GM12878 (cell line): ENCODE data around the gene HOGA1. TPM values are rescaled to one million over a fixed set of nuclear protein-coding genes. Genes with fewer than 3 reads are reported as not detected.

Source experiments
- ATAC-seq: fragments of 200-7000 bp; cut with Tn5 transposase; 3 replicates; pipeline ENCODE4 v1.9.1; 2020; ENCODE audit warnings: mild to moderate bottlenecking, moderate library complexity
- BruUV-seq: library from RNA; stranded (reverse); fragments of 400-500 nt; replicated peaks from 2 replicates; lab custom pipeline; 2021; lab: Mats Ljungman, UMichigan
- CTCF ChIA-PET: fragments of 300-600 bp; sonication (Branson Sonifier 250); formaldehyde crosslinking; extraction: SDS; loops from one replicate; lab custom pipeline; 2021; ENCODE audit warnings: inconsistent platforms; lab: Yijun Ruan, JAX
- POLR2A ChIA-PET: fragments of 350-600 bp; formaldehyde crosslinking; extraction: SDS; loops from one replicate; lab custom pipeline; 2021; ENCODE audit warnings: inconsistent platforms; lab: Charles Lee
- RAD21 ChIA-PET: fragments of 300-600 bp; sonication (Branson Sonifier 250); formaldehyde crosslinking; loops from one replicate; lab custom pipeline; 2023; ENCODE audit warnings: antibody characterized with exemption; ENCODE audit not compliant: unreplicated experiment; lab: Charles Lee
- SMC1A ChIA-PET: fragments of 300-600 bp; sonication (Branson Sonifier 250); formaldehyde crosslinking; loops from one replicate; lab custom pipeline; 2023; ENCODE audit not compliant: unreplicated experiment, uncharacterized antibody; lab: Charles Lee
- DNase-seq: peaks from one replicate; pipeline ENCODE4 v3.0.0-alpha.2; 2011; ENCODE audit warnings: low read depth, low spot score
- FAIRE-seq: peaks from 3 replicates; lab custom pipeline; 2011; peaks lifted over from hg19 to GRCh38; lab: Jason Lieb, UNC
- H2AFZ ChIP-seq: 2 replicates; pipeline ENCODE4 v1.6.0; 2011; ENCODE audit warnings: low read depth, low read length, control low read depth; ENCODE audit not compliant: control insufficient read depth
- H3K27ac ChIP-seq: 2 replicates; pipeline ENCODE4 v1.5.1; 2011; ENCODE audit warnings: control low read depth; ENCODE audit not compliant: control insufficient read depth, insufficient read depth
- H3K27me3 ChIP-seq, 2 experiments: replicated peaks in 1 of 2; 2 replicates each; pipeline versions ENCODE4 v1.6.0 to v1.6.1; 2011; ENCODE audit warnings: low read length in 1 of 2; ENCODE audit not compliant: control insufficient read depth in 2 of 2, insufficient read depth in 2 of 2
- H3K36me3 ChIP-seq, 2 experiments: 2 replicates each; pipeline ENCODE4 v1.5.1; 2011; ENCODE audit warnings: low read length in 1 of 2; ENCODE audit not compliant: control insufficient read depth in 2 of 2, insufficient read depth in 2 of 2
- H3K4me1 ChIP-seq: 2 replicates; pipeline ENCODE4 v1.6.1; 2011; ENCODE audit warnings: mild to moderate bottlenecking, low read length, moderate library complexity, mixed read lengths; ENCODE audit not compliant: control insufficient read depth, insufficient read depth
- H3K4me2 ChIP-seq: 2 replicates; pipeline ENCODE4 v1.6.0; 2011; ENCODE audit warnings: control low read depth; ENCODE audit not compliant: control insufficient read depth, insufficient read depth
- H3K4me3 ChIP-seq: fragments of 200-600 bp; sonication (generic); 2 replicates; pipeline ENCODE4 v1.5.1; 2016
- H3K79me2 ChIP-seq: 2 replicates; pipeline ENCODE4 v1.6.0; 2011; ENCODE audit warnings: low read length; ENCODE audit not compliant: control insufficient read depth, insufficient read depth
- H3K9ac ChIP-seq: 2 replicates; pipeline ENCODE4 v1.8.0; 2011; ENCODE audit warnings: low read length, control low read depth, mixed read lengths; ENCODE audit not compliant: control insufficient read depth, insufficient read depth
- H3K9me3 ChIP-seq: replicated peaks from 3 replicates; pipeline ENCODE4 v1.5.1; 2011; ENCODE audit warnings: mild to moderate bottlenecking, low read length; ENCODE audit not compliant: control insufficient read depth, insufficient read depth
- H4K20me1 ChIP-seq: 2 replicates; pipeline ENCODE4 v1.6.0; 2011; ENCODE audit not compliant: control insufficient read depth, insufficient read depth
- BMI1 ChIP-seq: fragments of 450-650 bp; IDR thresholded peaks from 2 replicates; pipeline ENCODE4 v1.6.1; 2016; ENCODE audit warnings: mild to moderate bottlenecking, moderate library complexity, borderline replicate concordance
- CBX5 ChIP-seq: sonication (generic); IDR thresholded peaks from 2 replicates; pipeline ENCODE4 v1.6.1; 2016; ENCODE audit warnings: low read depth, moderate library complexity, mild to moderate bottlenecking, inconsistent platforms
- CEBPB ChIP-seq, 2 experiments: fragments of 150-350 bp in 1 of 2; IDR thresholded peaks; 2 replicates each; pipeline ENCODE4 v1.6.1; 2012 to 2014; ENCODE audit warnings: low read depth in 2 of 2, low read length in 2 of 2, borderline replicate concordance in 1 of 2, inconsistent platforms in 1 of 2
- FOXK2 ChIP-seq: fragments of 450-650 bp; IDR thresholded peaks from 2 replicates; pipeline ENCODE4 v1.6.1; 2017; ENCODE audit warnings: mild to moderate bottlenecking, moderate library complexity
- MXI1 ChIP-seq: fragments of 150-350 bp; IDR thresholded peaks from 2 replicates; pipeline ENCODE4 v1.6.1; 2011; ENCODE audit warnings: low read depth, mild to moderate bottlenecking, inconsistent platforms, low read length, improper control_type of control experiment
- NFIC ChIP-seq: IDR thresholded peaks from 2 replicates; pipeline ENCODE4 v1.6.1; 2012; ENCODE audit warnings: low read depth, mild to moderate bottlenecking, inconsistent platforms, low read length, moderate library complexity
- NFYB ChIP-seq: IDR thresholded peaks from 2 replicates; pipeline ENCODE4 v1.6.1; 2011; ENCODE audit warnings: low read depth, mild to moderate bottlenecking, low read length, improper control_type of control experiment, moderate library complexity; ENCODE audit not compliant: insufficient read depth
- RFX5 ChIP-seq: IDR thresholded peaks from 2 replicates; pipeline ENCODE4 v1.6.1; 2011; ENCODE audit warnings: low read depth, low read length, improper control_type of control experiment
- RUNX3 ChIP-seq: IDR thresholded peaks from 2 replicates; pipeline ENCODE4 v1.6.1; 2012; ENCODE audit warnings: low read length, inconsistent platforms
- SMAD1 ChIP-seq: fragments of 450-650 bp; IDR thresholded peaks from 2 replicates; pipeline ENCODE4 v1.6.1; 2018; ENCODE audit warnings: mild to moderate bottlenecking, low read depth; ENCODE audit not compliant: partially characterized antibody
- SMARCA5 ChIP-seq: fragments of 450-650 bp; IDR thresholded peaks from 2 replicates; pipeline ENCODE4 v1.6.1; 2017; ENCODE audit warnings: mild to moderate bottlenecking
- SUPT20H ChIP-seq: IDR thresholded peaks from 2 replicates; pipeline ENCODE4 v1.6.1; 2011; ENCODE audit warnings: low read depth, mild to moderate bottlenecking, low read length, moderate library complexity, borderline replicate concordance; ENCODE audit not compliant: control insufficient read depth
- USF1 ChIP-seq: IDR thresholded peaks from 2 replicates; pipeline ENCODE4 v1.6.1; 2011; ENCODE audit warnings: borderline replicate concordance, low read depth, mild to moderate bottlenecking, moderate library complexity, mixed read lengths, low read length; ENCODE audit not compliant: insufficient read depth; ENCODE audit errors: extremely low read length
- USF2 ChIP-seq: IDR thresholded peaks from 2 replicates; pipeline ENCODE4 v1.6.1; 2011; ENCODE audit warnings: low read depth, low read length, improper control_type of control experiment, borderline replicate concordance
- ZBTB40 ChIP-seq: fragments of 450-650 bp; IDR thresholded peaks from 2 replicates; pipeline ENCODE4 v1.6.1; 2016; ENCODE audit warnings: mild to moderate bottlenecking, moderate library complexity, borderline replicate concordance
- WGBS: methylation state at CpG from one replicate; pipeline ENCODE4 v1.1.6; 2016; ENCODE audit warnings: low lambda C conversion rate; ENCODE audit not compliant: insufficient replicate concordance, insufficient coverage; ENCODE audit errors: missing lambda C conversion rate; 5-methylcytosine and 5-hydroxymethylcytosine counted together
- in situ Hi-C: fragments of 300-500 bp; cut with MboI; formaldehyde crosslinking; loops from 9 replicates; pipeline ENCODE4 v1.14.3; 2018; ENCODE audit warnings: mixed read lengths
- intact Hi-C: fragments of 100-400 bp; cut with micrococcal nuclease; formaldehyde crosslinking; loops from one replicate; pipeline ENCODE4 v1.14.2; 2022; ENCODE audit not compliant: unreplicated experiment
- polyA plus RNA-seq, 11 experiments: library from polyadenylated mRNA; depleted of rRNA in 4 of 11; unstranded in 6 of 11; stranded (reverse) in 5 of 11; fragments of >200 nt; fragmentation: Nextera tagmentation in 4 of 11; fragmentation: Illumina TruSeq in 1 of 11; extraction: Ambion mirVana in 4 of 11; extraction: Trizol in 1 of 11; gene quantifications; 1 replicate in 1 of 11; 2 replicates in 10 of 11; pipeline versions ENCODE4 v1.2.1 to v1.2.3, GENCODE V29; 2011 to 2016; ENCODE audit warnings: inconsistent platforms in 2 of 11, missing spikeins in 2 of 11, low read depth in 1 of 11
- total RNA-seq, 4 experiments: library from RNA; depleted of rRNA in 3 of 4; stranded (reverse); fragments of >200 nt in 3 of 4; fragmentation: Illumina TruSeq in 1 of 4; extraction: Trizol in 1 of 4; gene quantifications; 2 replicates each; pipeline versions ENCODE4 v1.2.1 to v1.2.3, GENCODE V29; 2013 to 2021

The HOGA1 gene
- total and polyA plus RNA-seq, 10 of the 15 experiments (the other 5 are each of a cell fraction or from before 2014, with no cell fraction given), result 0.01 to 0.19 (median 0.06) TPM; not detected in 6

- H3K27me3 ChIP-seq, result no peaks in the 10 kb centered on the region
- H3K79me2 ChIP-seq, result no peaks in the 10 kb centered on the region
- 50% methylated on average over 1 of the region's 1 CpG for WGBS
- intact Hi-C loops (no loop called here), in situ Hi-C loops (no loop called here)
- FAIRE-seq, result no peak
- no peaks in the 10 kb centered on the region for H3K9me3 ChIP-seq
- H3K4me3 ChIP-seq, result no peak overlapping the region
- SMC1A ChIA-PET, result interaction anchor here (0.7 to 0.8 kb wide), 2 partner anchors 11 to 39 kb away, joined by 3 read pairs; no protein-coding TSS in a partner anchor
- no peaks in the 10 kb centered on the region for H3K4me1 ChIP-seq
- no peaks in the 10 kb centered on the region for H4K20me1 ChIP-seq
- POLR2A ChIA-PET, result no interaction called here
- no peaks in the 10 kb centered on the region for H3K36me3 ChIP-seq
- H3K27ac ChIP-seq, result no peak overlapping the region
- no peak overlapping the region for H2AFZ ChIP-seq
- no peak for ATAC-seq
- CTCF ChIA-PET, result interaction anchor here (0.6 to 1.4 kb wide), 2 partner anchors 10 to 546 kb away, joined by 3 to 6 read pairs; no protein-coding TSS in a partner anchor
- no TSS peak for BruUV-seq
- no peak overlapping the region for H3K9ac ChIP-seq
- no peak for DNase-seq
- no peak overlapping the region for H3K4me2 ChIP-seq
- RAD21 ChIA-PET, result no interaction called here
- TF ChIP-seq SMARCA5, result no peak
- no peak for TF ChIP-seq CBX5
- TF ChIP-seq RFX5, result no peak
- TF ChIP-seq NFYB, result no peak
- no peak for TF ChIP-seq ZBTB40
- no peak for TF ChIP-seq MXI1
- TF ChIP-seq USF1, result no peak
- no peak for TF ChIP-seq FOXK2
- no peak for TF ChIP-seq RUNX3
- no peak for TF ChIP-seq NFIC
- no peak for TF ChIP-seq SMAD1
- TF ChIP-seq BMI1, result no peak
- TF ChIP-seq CEBPB (IDR thresholded peaks at IDR 0.05; ENCODE audit: borderline replicate concordance in 1 of 2, low read depth in 2 of 2, low read length in 2 of 2), result no peak
- TF ChIP-seq USF2, result no peak
- TF ChIP-seq SUPT20H, result no peak
Observed at GRCh38 chr10:97623277-97623676, 39.1 kb downstream of the HOGA1 start.
